Activated T-cell treated with anti-CD3 and anti-CD28 coated beads for 1 hour (primary cell): ENCODE measurements around the gene RRAGD.
A peak's percentile ranks its signal among the peaks of the same experiment; 100 is the strongest.

Source experiments
- DNase-seq: peaks from one replicate; pipeline ENCODE4 v3.0.0-alpha.2; 2020; ENCODE audit warnings: low read depth

Gene RRAGD, protein sequence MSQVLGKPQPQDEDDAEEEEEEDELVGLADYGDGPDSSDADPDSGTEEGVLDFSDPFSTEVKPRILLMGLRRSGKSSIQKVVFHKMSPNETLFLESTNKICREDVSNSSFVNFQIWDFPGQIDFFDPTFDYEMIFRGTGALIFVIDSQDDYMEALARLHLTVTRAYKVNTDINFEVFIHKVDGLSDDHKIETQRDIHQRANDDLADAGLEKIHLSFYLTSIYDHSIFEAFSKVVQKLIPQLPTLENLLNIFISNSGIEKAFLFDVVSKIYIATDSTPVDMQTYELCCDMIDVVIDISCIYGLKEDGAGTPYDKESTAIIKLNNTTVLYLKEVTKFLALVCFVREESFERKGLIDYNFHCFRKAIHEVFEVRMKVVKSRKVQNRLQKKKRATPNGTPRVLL

DNA sequence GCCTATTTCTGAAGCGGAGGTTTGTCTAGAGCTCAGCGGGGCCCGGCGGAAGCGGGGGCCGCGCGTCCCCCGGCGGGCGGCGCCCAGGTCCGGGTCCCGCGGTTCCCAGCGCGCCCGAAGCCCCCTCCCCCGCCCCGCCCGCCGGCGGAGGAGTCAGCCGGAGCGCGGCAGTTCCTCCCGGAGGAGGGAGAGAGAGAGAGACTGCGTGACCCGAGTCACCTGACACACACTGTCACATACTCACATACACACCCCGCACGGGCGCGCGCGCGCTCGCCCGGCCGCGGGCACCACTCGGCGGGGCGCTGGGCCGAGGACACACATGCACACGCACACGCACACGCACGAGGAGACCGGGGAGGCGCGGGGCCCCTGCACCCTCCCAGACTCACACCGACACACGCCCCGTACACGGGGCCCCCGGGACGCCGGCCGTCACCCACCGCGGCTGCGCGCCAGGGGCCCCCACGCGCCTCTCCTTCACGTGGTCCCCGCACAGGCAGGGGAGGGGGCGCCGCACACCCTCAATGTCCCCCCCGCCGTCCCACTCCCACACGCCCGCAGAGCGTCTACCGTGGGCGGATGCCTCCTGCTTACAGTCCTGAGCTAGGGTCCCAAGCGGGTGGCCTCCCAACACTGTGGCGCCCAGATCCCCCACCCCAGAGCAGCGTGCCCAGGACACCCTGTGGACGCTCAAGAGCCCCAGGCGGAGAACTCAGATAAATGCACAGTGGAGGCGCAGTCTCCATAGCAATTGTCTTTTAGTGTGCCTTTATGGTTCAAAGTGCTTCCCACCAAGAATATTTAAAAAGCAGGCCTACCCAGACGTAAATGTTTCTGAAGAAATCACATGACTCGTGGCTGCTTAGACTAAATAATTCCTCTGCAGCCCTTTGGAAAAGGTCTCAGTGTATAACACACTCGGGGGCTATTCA lies at the start of gene RRAGD:
TSS of gene RRAGD (minus strand) at position 203 of the 935 bp plus-strand sequence. CDS start 280 bp downstream, outside the sequence.
- DNase-seq = peak; percentile 29

DNA sequence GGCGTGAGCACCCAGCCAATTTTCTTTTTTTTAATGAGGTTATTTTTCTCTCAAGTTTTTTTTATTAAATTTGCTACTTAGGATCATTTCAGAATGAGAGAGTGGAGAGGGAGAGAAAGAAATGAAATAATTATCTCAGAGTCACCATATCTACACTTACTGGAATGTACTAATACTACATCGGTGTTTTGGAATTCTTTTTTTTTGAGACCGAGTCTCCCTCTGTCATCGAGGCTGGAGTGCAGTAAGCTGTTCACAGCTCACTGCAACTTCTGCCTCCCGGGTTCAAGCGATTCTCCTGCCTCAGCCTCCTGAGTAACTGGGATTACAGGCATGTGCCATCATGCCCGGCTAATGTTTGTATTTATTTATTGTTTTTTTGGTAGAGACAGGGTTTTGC lies 48.6 kb upstream of the RRAGD start:
- no peak for DNase-seq

DNA sequence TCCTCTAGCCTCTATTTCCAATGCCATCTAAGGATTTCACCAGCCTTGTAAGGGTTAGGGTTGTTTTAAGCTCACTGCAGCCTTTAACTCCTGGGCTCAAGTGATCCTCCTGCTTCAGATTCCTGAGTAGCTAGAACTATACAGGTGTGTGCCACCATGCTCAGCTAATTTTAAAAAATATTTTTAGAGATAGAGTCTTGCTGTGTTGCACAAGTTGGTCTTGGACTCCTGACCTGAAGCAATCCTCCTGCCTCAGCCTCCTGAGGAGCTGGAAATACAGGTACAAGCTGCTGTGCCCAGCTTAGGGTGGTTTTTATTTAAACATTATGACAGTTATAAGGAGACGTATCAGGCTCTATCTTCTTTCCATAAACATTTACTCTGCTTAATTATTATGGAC lies 47.4 kb upstream of the RRAGD start:
- no peak for DNase-seq

DNA sequence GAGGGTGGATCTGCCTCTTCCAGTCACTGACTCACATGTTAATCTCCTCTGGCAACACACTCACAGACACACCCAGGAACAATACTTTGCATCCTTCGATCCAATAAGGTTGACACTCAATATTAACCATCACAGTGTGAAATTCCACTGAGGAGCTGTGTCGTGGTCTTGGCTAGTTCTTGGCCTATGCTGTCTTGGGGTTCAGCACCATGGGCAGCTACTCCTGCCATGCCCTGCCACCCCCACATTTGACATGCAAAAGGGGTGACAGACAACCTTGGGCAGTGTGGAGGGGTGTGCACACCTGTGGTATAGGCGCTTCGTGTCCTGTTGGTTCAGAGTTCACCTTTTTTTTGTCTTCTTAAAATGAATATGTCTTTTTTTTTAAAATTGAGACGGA lies 46.6 kb upstream of the RRAGD start:
- DNase-seq = no peak

DNA sequence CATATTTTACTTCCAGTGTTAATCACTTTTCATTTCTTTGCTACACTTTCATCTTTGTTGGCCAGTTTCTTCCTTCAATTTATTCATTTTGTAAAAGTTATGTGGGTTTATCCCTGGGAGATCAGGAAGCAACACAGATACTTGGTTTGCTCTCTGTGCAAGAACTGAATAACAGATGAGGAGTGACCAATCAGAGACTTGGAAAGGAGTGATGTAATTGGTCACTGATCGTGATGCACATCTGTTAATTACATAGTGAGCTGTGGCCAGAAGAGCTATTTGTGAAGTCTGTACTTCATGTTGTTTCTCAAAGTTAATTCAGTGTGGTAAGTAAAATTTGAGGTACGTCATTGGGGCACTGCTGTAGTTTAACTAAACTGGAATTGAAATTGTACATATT lies 42.2 kb upstream of the RRAGD start:
- DNase-seq = no peak

DNA sequence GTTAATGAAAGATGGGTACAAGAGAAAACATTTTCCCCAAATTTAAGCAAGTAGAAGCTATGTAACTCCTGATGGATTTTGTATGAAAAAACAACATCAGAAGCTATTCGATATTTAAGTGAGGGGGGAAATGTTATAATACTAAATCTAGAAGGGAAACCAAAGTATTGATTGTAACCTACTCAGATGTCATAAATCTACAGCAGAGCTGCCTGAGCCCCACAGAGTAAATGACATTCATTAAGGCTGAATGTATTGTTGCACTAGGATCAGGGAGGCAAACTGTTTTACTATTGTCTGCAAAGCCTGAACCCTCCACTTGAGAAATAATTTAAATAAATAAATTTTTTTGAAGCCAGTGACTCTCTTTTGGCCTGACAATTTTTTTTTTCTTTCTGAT lies 40.2 kb upstream of the RRAGD start:
- no peak for DNase-seq

DNA sequence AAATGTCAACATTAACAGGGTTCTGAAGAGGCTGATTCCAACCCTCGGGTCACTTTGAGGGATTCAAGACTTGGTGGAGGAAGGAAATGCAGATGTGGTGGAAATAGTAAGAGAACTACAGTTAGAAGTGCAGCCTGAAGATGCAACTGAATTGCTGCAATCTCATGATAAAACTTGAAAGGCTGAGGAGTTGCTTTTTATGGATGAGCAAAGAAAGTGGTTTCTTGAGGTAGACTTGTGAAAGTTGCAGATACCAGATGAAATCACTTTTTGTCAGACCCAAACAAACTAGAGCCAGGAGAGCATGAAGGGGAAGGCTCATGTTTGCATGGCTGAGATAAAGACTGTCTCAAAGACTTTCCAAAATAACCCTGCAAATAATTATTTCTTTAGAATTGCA lies 37.1 kb upstream of the RRAGD start:
- DNase-seq = no peak

DNA sequence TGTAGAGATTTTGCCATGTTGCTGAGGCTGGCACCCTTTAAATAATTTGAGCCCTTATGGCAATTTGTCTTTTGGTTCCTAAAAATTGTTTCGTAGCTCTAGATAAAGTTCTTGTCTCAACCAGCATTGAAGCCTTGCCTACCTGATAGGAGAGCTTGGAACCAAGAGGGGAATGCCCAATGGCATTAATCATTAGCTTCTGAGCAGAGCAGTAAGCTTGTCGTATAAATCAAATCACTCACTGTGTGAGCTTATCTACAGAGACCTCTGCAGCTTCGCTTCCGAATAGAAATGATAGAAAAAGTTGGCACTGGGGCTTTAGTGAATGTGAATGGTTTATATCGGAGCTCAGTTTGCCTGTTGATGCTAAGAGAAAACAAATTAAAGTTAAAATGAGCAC lies 31.6 kb upstream of the RRAGD start:
- no peak for DNase-seq

DNA sequence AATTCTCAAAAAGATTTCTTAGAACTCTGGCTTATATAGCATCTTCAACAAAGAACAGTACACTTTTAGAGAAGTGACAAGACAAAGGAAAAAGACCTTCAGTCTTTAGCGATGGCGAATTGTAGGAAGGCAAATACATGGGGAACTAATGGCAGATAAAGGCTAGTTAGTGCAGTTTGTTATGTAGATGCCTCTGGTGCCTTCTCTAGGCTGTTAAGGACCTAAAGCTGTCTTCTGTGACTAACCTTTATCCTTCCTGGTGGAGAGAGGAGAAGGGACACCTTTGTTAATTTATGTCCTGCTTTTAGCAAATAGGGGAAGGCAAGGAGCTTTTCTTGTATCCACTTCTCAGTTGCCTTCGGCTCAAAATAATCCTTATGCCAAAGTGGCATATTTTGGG lies 28.1 kb upstream of the RRAGD start:
- no peak for DNase-seq

DNA sequence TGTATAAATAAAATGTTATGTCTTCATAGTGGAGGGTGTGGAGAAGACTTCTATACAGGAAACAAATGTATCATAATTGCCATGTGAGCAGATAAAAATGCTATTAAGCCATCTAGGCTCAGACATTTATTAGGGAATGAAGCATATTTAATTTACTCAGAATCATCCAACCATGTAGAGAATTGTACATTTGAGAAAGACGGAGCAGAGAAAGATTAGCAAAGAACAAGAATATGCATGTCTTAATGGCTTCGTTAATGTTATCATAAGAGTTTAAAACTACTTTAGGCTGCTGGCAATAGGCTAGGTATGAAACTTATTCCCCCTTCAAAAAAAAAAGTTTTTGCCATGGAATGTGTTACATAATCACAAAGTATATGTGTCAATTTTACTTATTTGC lies 26.9 kb upstream of the RRAGD start:
- no peak for DNase-seq

DNA sequence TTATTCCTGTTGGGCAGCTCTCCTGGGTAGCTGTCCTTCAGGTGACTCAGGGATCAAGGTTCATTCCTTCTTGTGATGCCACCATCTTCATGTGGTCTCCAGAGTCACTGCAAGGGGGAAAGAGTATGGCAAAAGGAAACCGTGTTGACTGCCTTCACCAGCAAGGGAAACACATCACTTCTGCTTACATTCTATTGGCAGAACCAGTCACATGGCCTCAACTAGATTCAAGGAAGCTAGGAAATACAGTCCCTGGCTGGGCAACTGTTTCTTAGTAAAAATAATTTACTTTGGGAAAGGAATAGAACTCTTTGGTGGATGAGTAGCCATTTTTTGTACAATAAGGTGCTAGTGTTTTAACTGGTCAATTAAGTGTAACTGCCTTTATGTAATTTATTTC lies 26.2 kb upstream of the RRAGD start:
- no peak for DNase-seq

DNA sequence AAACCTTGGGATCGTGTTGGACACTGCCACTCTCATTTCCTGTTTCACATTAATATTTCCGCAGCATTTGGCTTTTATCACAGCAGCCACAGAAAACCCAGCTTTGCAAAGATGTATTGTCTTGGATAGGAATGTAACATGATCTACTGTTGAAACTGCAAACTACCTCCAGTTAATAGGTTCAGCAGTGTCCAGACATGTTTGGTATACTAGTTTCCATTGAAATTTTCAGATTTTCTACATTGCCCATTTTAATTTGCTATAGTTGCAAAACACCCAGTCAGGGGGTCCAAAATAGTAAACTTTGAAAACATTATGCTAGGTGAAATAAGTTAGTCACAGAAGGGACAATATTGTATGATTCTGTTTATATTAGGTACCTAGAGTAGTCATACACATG lies 24.2 kb upstream of the RRAGD start:
- DNase-seq = no peak

DNA sequence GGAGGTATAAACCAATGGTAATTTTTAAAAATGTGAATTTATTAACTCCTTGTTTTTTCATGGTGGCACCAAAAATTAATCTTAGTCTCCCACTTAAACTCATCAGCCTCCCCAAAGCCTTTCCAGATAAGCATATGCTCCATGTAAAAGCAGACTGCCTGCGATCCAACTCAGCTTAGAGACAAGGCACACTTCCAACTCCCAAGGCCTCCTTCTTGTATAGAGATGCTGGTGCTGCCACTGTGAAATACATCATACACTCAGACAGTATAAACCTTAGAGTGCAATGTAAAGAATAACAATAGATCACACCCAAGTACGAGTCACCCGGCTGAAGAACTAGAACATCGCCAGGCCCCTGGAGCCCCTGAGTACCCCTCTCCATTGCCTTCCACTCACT lies 22.9 kb upstream of the RRAGD start:
- no peak for DNase-seq

DNA sequence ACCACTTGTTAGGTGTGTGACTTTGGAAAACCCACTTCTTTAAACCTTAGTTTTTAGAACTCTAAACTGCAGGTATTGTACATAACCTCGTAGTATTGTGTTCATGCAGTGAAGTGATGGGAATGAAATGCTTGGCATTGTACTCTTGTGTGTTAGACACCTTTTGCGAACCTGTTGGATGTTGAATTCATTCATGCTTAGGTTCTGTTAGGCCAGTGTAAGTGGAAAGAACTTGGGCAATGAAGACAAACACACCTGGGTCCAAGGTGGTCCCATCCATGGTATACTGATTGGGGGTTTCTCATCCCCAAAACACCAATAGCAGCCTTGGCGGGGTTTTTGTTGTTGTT lies 22.1 kb upstream of the RRAGD start:
- DNase-seq = no peak

DNA sequence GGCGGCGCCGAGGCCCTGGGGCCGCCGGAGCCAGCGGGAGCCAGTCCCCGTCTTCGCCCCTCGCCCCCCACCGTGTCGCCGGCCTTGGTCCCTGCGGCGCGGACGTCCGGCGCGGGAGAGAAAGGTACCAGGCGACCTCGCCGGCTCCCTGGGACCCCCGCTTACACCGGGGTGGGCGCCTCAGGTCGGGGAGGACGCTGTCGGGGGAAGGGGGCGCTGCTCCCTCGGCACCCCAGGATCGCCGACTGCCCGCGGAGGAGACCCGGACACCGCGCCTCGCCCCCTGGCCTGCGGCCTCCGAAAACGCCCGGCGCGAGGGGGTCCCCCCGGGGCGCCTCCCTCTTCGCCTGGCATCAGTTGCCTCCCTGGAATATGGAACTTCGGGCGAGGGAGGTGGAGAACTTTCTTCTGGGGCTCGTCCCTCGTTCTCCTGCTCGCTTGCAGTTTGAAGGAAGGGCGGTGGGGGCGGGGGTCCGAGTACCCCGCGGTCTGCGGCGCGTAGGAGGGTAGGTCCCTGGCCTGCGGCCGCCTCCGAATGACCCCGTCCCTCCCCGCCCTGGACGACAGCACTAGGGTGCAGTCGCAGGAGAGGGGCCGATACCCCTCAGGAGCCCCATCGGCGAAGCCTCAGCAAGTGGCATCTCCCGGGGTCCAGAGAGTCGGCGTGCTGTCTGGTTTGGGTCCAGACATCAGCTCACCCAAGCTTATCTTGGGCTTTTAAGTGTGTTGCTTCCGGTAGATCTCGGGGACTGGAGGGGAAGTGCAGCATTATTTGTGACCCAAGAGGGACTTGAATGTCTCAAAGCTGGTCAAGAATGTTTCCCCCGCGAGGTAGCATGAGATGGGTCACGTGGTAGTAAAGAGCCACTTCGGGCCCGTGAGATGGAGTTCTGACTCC lies 21.4 kb upstream of the RRAGD start:
- DNase-seq = peak; percentile 4

DNA sequence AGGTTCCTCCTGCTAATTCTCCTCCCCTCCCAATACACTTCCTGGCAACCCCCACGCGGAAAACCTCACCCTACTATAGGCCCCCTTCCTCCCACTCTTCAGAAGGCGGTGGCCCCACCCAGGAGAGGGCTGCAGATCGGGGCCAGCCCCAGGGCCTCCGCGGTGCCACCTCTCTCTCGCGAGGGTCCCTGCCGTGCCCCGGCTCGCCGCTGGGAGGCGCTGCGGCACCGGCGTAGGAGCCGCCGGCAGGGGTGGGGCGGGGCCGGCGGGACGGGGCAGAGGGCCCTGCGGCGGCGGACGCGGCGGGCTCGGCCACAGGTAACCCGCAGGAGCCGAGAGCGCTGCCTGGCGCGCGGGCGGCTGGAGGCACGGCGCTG lies 20.8 kb upstream of the RRAGD start, which contains the start of gene ANKRD6:
TSS of gene ANKRD6 (plus strand) at position 278 of the 377 bp plus-strand sequence. CDS start 133,825 bp downstream, outside the sequence.
- peak; percentile 79 for DNase-seq

DNA sequence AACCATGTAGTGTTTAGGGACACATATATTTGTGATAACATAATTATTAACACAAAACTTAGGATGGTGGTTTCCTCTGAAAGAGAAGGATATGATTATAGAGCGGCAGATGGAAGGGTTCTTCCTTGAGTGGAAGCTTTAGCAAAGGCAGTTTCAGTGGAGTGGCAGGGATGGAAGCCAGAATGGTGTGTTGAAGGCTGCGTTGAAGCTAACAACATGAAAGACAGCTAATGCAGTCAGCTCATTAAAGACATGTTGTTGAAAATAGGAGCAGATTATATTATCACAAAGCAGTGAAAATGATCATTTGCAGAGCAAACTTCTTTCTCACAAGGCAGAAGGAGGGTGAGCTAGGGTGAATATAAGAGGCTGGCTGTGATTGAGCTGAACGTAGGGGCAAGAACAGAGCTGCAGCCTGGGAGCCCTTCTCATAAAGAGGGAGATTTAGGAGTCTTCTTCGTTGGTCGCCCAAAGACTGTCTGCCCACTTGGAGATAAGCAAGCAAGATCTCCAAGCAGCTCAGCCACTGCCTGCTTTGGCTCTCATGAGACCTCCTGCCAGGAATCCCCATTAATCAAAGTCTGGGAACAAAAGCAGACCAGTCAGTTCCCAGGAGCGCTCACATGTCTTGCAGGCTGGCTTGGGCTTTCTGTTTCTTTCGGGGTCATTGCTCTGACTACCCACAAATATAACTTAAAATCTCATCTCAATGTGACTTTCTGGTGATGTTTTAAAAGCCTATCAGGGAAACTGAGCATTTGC lies 18.3 kb upstream of the RRAGD start:
- DNase-seq = no peak

DNA sequence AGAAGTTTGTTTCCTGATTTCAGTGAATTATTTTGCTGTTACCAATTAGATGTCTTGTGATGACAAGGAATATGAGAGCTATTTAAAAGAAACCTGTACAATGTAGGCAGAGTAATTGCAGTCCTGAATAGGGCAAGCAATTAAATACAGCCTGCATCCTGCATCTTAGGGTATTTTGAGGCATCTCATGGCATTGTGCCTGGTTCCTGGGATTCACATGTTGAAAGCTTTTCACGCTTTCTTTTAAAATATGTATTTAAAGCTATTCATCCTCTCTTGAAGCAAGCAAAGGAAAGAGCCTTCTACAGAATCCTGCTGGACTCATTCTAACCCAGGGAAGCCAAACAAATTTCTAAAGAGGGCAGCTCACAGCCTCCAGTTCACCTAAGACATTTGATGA lies 4.7 kb upstream of the RRAGD start:
- no peak for DNase-seq

DNA sequence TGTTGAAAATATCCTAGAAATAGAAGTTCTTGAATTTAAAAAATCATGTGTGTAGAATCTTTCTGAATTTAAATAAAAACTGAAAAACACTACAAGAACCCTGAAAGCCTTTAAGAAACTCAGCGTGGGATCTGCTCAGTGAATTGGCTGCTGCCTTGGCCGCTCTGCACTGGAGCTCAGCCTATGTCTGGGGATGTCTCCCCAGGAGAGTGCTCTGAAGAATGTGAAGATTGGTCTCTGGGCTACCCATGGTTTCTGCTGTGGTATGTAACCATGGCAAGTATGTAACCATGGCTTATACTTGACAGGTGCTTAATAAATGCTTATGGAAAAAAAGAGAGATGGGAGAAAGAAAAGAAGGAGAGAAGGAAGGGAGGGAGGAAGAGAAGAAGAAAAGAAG lies 3.1 kb upstream of the RRAGD start:
- DNase-seq = no peak

DNA sequence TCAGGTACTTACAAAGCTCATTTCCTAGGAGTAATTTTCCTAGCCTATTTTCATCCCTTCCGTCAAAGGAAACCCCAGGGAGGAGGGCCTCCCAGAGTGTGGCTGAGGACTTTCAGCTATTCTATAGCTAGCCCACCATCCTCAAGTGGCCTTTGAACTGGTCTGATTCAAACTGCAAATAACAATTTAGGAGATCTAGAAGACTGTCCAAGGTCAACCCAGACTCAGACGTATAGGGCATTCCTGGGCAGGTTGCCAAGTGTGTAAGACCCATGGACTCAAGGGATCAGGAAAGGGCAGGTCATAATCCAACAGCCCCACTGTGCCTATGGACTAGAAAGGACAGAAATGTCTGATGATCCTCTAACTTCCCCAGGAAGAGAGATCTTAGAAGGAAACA lies 2.1 kb upstream of the RRAGD start:
- no peak for DNase-seq

DNA sequence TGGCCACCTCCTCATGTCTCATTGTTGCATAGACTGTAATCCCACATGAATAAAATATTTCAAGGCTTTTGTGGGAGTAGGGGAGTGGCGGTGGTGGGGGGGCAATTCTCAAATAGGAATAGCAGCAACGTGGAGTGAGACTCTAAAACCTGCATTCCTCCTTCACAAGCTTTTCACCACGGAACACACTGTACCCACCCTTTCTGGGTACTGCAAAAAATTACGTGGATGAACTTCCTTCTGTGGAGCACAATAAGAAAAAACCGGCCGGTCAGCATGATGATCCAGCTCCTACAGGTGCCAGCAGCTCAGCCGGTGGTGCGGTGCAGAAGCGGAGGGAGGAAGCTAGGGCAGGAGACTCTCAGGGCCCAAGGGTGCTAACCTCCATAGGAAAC lies 930 bp upstream of the RRAGD start:
- DNase-seq = no peak
